OCI-LY1 (cell line): Measurements from ENCODE around the gene C12orf56.

Source experiments
- H2AFZ ChIP-seq: fragments of 200-600 bp; sonication (generic), shearing (Covaris generic); 2 replicates; pipeline ENCODE4 v1.6.0; 2014; ENCODE audit warnings: antibody characterized with exemption, mild to moderate bottlenecking, low read length
- H3F3A ChIP-seq: fragments of 200-600 bp; sonication (generic), shearing (Covaris generic); 2 replicates; pipeline ENCODE4 v1.6.0; 2014; ENCODE audit warnings: mild to moderate bottlenecking, antibody characterized with exemption, low read length, moderate library complexity; ENCODE audit not compliant: insufficient read depth
- H3K27ac ChIP-seq: fragments of 200-600 bp; sonication (generic); 2 replicates; pipeline ENCODE4 v1.5.1; 2014; ENCODE audit warnings: low read length, mixed run types, mild to moderate bottlenecking, low read depth; ENCODE audit not compliant: poor library complexity, severe bottlenecking
- H3K27me3 ChIP-seq: fragments of 200-600 bp; sonication (generic); 2 replicates; pipeline ENCODE4 v1.6.0; 2014; ENCODE audit warnings: antibody characterized with exemption, mild to moderate bottlenecking, low read length, moderate library complexity; ENCODE audit not compliant: insufficient read depth
- H3K36me3 ChIP-seq: fragments of 200-600 bp; sonication (generic); 2 replicates; pipeline ENCODE4 v1.6.1; 2014; ENCODE audit warnings: mild to moderate bottlenecking, antibody characterized with exemption, low read length, moderate library complexity, mixed read lengths; ENCODE audit not compliant: insufficient read depth
- H3K4me1 ChIP-seq: fragments of 200-600 bp; sonication (generic); 2 replicates; pipeline ENCODE4 v1.5.1; 2014; ENCODE audit warnings: mild to moderate bottlenecking, low read length, moderate library complexity; ENCODE audit not compliant: insufficient read depth, severe bottlenecking
- H3K4me2 ChIP-seq: fragments of 200-600 bp; sonication (generic), shearing (Covaris generic); 2 replicates; pipeline ENCODE4 v1.6.1; 2014; ENCODE audit warnings: low read length
- H3K4me3 ChIP-seq: fragments of 200-600 bp; sonication (generic); 2 replicates; pipeline ENCODE4 v1.5.1; 2014; ENCODE audit warnings: low read length, low read depth, mild to moderate bottlenecking, mixed read lengths; ENCODE audit not compliant: poor library complexity, severe bottlenecking
- H3K79me2 ChIP-seq: fragments of 200-600 bp; shearing (Covaris generic); 2 replicates; pipeline ENCODE4 v1.6.1; 2016; ENCODE audit warnings: mixed run types, low read length, mixed read lengths; ENCODE audit not compliant: insufficient read depth
- H3K9ac ChIP-seq: fragments of 200-600 bp; sonication (generic), shearing (Covaris generic); 2 replicates; pipeline ENCODE4 v1.6.1; 2014; ENCODE audit warnings: mild to moderate bottlenecking, low read length, mixed read lengths
- H3K9me2 ChIP-seq: fragments of 200-600 bp; sonication (generic), shearing (Covaris generic); 2 replicates; pipeline ENCODE4 v1.6.1; 2014; ENCODE audit warnings: low read depth, mild to moderate bottlenecking, low read length, mixed read lengths
- H3K9me3 ChIP-seq: fragments of 200-600 bp; shearing (Covaris generic); 2 replicates; pipeline ENCODE4 v1.6.1; 2014; ENCODE audit warnings: low read length, mixed read lengths
- H4K20me1 ChIP-seq: fragments of 200-600 bp; sonication (generic), shearing (Covaris generic); 2 replicates; pipeline ENCODE4 v1.6.0; 2016; ENCODE audit warnings: mild to moderate bottlenecking, low read length; ENCODE audit not compliant: insufficient read depth
- CTCF ChIP-seq: fragments of 200-600 bp; sonication (generic), shearing (Covaris generic); IDR thresholded peaks from 2 replicates; pipeline ENCODE4 v1.5.1; 2017; ENCODE audit warnings: mild to moderate bottlenecking, antibody characterized with exemption, low read length, moderate library complexity, mixed read lengths
- EZH2 ChIP-seq: fragments of 200-600 bp; sonication (generic), shearing (Covaris generic); IDR thresholded peaks from 2 replicates; pipeline ENCODE4 v1.8.0; 2017; ENCODE audit warnings: borderline replicate concordance, mixed run types, mild to moderate bottlenecking, antibody characterized with exemption, low read length, moderate library complexity, mixed read lengths

Gene C12orf56

DNA sequence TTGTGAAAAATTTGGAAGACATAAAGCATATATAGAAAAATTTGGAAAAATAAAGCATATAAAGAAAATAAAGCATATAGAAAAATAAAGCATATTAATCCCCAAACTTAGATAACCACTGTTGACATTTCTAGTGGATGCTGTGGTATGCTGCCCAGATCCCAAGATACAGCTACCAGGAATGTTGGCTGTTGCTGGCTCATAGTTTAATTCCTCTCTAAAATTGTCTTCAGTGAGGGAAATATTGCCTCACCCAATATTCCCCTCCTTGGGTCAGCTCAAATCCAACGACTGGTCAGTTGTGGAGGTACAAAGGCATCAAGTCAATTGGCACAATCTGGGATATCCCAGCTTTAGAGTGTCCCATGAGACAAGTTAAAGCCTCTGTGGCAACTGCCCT lies 158.4 kb downstream of the C12orf56 start:
- Histone ChIP-seq H3K9me2 (no peaks in the 10 kb centered on the region), H3F3A (no peaks in the 10 kb centered on the region), H2AFZ (no peak overlapping the region), H3K27ac (no peak overlapping the region), H3K4me2 (no peak overlapping the region), H3K79me2 (no peaks in the 10 kb centered on the region), H4K20me1 (no peaks in the 10 kb centered on the region), H3K36me3 (no peaks in the 10 kb centered on the region), H3K4me3 (no peak overlapping the region), H3K4me1 (no peaks in the 10 kb centered on the region), H3K27me3 (no peaks in the 10 kb centered on the region; the same call in 1 of the 2 replicates), H3K9ac (no peak overlapping the region), H3K9me3 (no peaks in the 10 kb centered on the region)
- TF ChIP-seq CTCF: no peak
- TF ChIP-seq EZH2: no peak

DNA sequence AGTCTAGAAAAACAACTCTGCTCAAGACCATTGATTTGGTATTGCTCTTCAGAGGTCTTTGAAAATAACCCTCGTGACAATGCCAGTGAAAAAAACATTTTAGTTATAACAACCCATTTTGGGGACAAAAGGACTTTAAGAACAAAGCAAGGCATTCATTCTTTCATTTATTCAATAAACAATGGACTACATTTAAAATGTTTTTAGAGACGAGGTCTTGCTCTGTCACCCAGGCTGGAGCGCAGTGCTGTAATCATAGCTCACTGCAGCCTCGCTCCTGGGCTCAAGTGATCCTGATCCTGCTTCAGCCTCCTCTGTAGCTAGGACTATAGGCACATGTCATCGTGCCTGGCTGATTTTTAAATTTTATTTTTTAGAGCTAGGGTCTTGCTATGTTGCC lies 160.8 kb downstream of the C12orf56 start:
- Histone ChIP-seq H3K9me2 (no peaks in the 10 kb centered on the region), H3K9ac (no peak overlapping the region), H2AFZ (no peak overlapping the region), H3F3A (no peaks in the 10 kb centered on the region), H3K27ac (no peak overlapping the region), H3K4me3 (no peak overlapping the region), H3K79me2 (no peaks in the 10 kb centered on the region), H3K4me1 (no peaks in the 10 kb centered on the region), H3K9me3 (no peaks in the 10 kb centered on the region), H4K20me1 (no peaks in the 10 kb centered on the region), H3K27me3 (no peaks in the 10 kb centered on the region; the same call in 1 of the 2 replicates), H3K36me3 (no peaks in the 10 kb centered on the region), H3K4me2 (no peak overlapping the region)
- TF ChIP-seq EZH2 (no peak), CTCF (no peak)

DNA sequence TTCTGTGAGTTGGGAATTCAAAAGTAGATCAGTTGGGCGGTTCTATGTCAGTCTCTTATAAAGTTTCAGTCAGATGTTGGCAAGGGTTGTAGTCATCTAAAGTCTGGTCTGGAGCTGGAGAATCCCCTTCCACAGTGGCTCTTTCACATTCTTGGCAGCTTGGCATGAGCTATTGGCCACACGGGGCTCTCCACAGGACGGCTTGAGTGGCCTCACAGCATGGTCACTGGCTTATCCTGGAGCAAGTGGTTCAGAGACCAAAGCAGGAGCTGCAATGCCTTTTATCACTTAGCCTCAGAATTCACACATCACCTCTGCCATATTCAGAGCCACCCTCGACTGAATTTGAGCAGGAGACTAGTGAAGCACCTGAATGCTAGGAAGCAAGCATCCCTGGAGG lies 161.3 kb downstream of the C12orf56 start:
- H3K9me3 ChIP-seq: no peaks in the 10 kb centered on the region
- H3K4me2 ChIP-seq: no peak overlapping the region
- no peaks in the 10 kb centered on the region for H3F3A ChIP-seq
- H3K4me1 ChIP-seq: no peaks in the 10 kb centered on the region
- no peak overlapping the region for H3K27ac ChIP-seq
- H3K27me3 ChIP-seq: no peaks in the 10 kb centered on the region
- H3K36me3 ChIP-seq: no peaks in the 10 kb centered on the region
- H3K4me3 ChIP-seq: no peak overlapping the region
- H3K9ac ChIP-seq: no peak overlapping the region
- no peak overlapping the region for H2AFZ ChIP-seq
- no peak for TF ChIP-seq EZH2
- no peak for TF ChIP-seq CTCF
- H3K9me2 ChIP-seq: no peaks in the 10 kb centered on the region
- no peaks in the 10 kb centered on the region for H4K20me1 ChIP-seq
- H3K79me2 ChIP-seq: no peaks in the 10 kb centered on the region
